ENCODE data around the gene TNNT1.

GRCh38 chr19:55090564-55090963 lies 58.4 kb downstream of the TNNT1 start:
- TF ChIP-seq POLR2AphosphoS5 (IDR thresholded peaks at IDR 0.05; ENCODE audit: borderline replicate concordance, low read depth, low read length) (no peak), EZH2 (IDR thresholded peaks at IDR 0.05) (no peak)

Data from SK-N-MC (cell line).